Tibial nerve (tissue), 4 donors: ENCODE measurements around the gene XIRP1.

Experiments used
- EP300 ChIP-seq, 2 donors: sonication (generic); formaldehyde crosslinking; IDR thresholded peaks; one replicate each; pipeline ENCODE4 v1.6.1; 2017; ENCODE audit warnings: antibody characterized with exemption in 2 of 2, mild to moderate bottlenecking in 1 of 2
- POLR2A ChIP-seq, 2 donors: fragments of 450-650 bp; IDR thresholded peaks; one replicate each; pipeline ENCODE4 v1.6.1; 2017; ENCODE audit warnings: antibody characterized with exemption in 2 of 2, mild to moderate bottlenecking in 2 of 2, moderate library complexity in 2 of 2
- TF ChIP-seq, protein P1 (sequence below), 5 experiments: fragments of 200-600 bp in 3 of 5; fragments of 450-650 bp in 2 of 5; sonication (generic) in 3 of 5; IDR thresholded peaks; one replicate each; pipeline ENCODE4 v1.5.1; 2016 to 2019; ENCODE audit warnings: antibody characterized with exemption in 5 of 5, mild to moderate bottlenecking in 3 of 5, moderate library complexity in 2 of 5

DNA sequence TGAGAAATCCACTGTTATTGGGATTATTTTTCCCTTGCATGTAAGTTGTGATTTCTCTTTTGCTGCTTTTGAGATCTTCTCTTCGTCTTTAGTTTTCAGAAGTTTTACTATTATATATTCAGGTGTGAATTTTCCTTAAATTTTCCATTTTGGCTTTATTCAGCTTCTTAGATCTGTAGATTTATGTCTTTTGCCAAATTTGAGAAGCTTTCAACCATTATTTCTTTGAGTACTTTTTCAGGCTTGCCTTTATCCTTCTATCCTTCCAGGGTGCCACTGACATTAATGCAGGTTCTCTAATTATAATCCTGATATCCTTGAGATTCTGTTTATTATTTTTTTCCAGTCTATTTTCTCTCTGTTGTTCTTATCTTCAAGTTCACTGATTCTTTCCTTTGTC is 38.1 kb upstream of the XIRP1 start:
- TF ChIP-seq, protein P1, sequence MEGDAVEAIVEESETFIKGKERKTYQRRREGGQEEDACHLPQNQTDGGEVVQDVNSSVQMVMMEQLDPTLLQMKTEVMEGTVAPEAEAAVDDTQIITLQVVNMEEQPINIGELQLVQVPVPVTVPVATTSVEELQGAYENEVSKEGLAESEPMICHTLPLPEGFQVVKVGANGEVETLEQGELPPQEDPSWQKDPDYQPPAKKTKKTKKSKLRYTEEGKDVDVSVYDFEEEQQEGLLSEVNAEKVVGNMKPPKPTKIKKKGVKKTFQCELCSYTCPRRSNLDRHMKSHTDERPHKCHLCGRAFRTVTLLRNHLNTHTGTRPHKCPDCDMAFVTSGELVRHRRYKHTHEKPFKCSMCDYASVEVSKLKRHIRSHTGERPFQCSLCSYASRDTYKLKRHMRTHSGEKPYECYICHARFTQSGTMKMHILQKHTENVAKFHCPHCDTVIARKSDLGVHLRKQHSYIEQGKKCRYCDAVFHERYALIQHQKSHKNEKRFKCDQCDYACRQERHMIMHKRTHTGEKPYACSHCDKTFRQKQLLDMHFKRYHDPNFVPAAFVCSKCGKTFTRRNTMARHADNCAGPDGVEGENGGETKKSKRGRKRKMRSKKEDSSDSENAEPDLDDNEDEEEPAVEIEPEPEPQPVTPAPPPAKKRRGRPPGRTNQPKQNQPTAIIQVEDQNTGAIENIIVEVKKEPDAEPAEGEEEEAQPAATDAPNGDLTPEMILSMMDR (IDR thresholded peaks at IDR 0.05): no peak
- TF ChIP-seq POLR2A (IDR thresholded peaks at IDR 0.05): no peak
- TF ChIP-seq EP300 (IDR thresholded peaks at IDR 0.05): no peak
